Endodermal cell (in vitro differentiated cells): Measurements from ENCODE around the gene NAV2. TPM values are rescaled to one million over a fixed set of nuclear protein-coding genes. Genes with fewer than 3 reads are reported as not detected.

Experiments
- DNase-seq: peaks from one replicate; pipeline ENCODE4 v3.0.0-alpha.2; 2017
- H3K27ac ChIP-seq: 2 replicates; pipeline ENCODE4 v1.5.1; 2013; ENCODE audit warnings: mild to moderate bottlenecking, low read depth, low read length, moderate library complexity
- H3K27me3 ChIP-seq: 2 replicates; pipeline ENCODE4 v1.6.1; 2013; ENCODE audit warnings: mild to moderate bottlenecking, low read length, moderate library complexity; ENCODE audit not compliant: insufficient read depth, control insufficient read depth, poor library complexity, severe bottlenecking
- H3K36me3 ChIP-seq: 2 replicates; pipeline ENCODE4 v1.7.0; 2013; ENCODE audit warnings: mild to moderate bottlenecking, low read length, moderate library complexity; ENCODE audit not compliant: control insufficient read depth, insufficient read depth
- H3K4me1 ChIP-seq: one replicate; pipeline ENCODE4 v1.7.0; 2013; ENCODE audit warnings: low read length; ENCODE audit not compliant: control insufficient read depth, insufficient read depth
- H3K4me3 ChIP-seq: 2 replicates; pipeline ENCODE4 v1.5.1; 2013; ENCODE audit warnings: mild to moderate bottlenecking, low read length, moderate library complexity
- H3K9ac ChIP-seq: 2 replicates; pipeline ENCODE4 v1.6.1; 2013; ENCODE audit warnings: mild to moderate bottlenecking, low read length, moderate library complexity; ENCODE audit not compliant: poor library complexity, severe bottlenecking; ENCODE audit errors: extremely low read depth
- H3K9me3 ChIP-seq: 2 replicates; pipeline ENCODE4 v1.6.1; 2013; ENCODE audit warnings: mild to moderate bottlenecking, low read length, moderate library complexity; ENCODE audit not compliant: control insufficient read depth
- H3K27ac Mint-ChIP-seq: 2 replicates; pipeline ENCODE4 v1.8.0; 2020; ENCODE audit warnings: mixed read lengths
- H3K27me3 Mint-ChIP-seq: 2 replicates; pipeline ENCODE4 v1.8.0; 2021; ENCODE audit warnings: mild to moderate bottlenecking, mixed read lengths; ENCODE audit not compliant: insufficient read depth
- H3K36me3 Mint-ChIP-seq: 2 replicates; pipeline ENCODE4 v1.8.0; 2020; ENCODE audit warnings: low read depth, mixed read lengths
- H3K4me1 Mint-ChIP-seq: 2 replicates; pipeline ENCODE4 v1.8.0; 2020; ENCODE audit warnings: mixed read lengths
- H3K4me3 Mint-ChIP-seq: 2 replicates; pipeline ENCODE4 v1.8.0; 2020; ENCODE audit warnings: mild to moderate bottlenecking, moderate library complexity, mixed read lengths
- H3K9me3 Mint-ChIP-seq: 2 replicates; pipeline ENCODE4 v1.8.0; 2020; ENCODE audit warnings: mild to moderate bottlenecking, mixed read lengths
- CTCF ChIP-seq: fragments of 200-600 bp; sonication (generic); conservative IDR thresholded peaks from 2 replicates; pipeline ENCODE4 v1.5.0; 2021; ENCODE audit warnings: antibody characterized with exemption, mild to moderate bottlenecking
- WGBS, 2 experiments: methylation state at CpG; one replicate each; pipeline versions ENCODE4 v1.1.5 to v1.1.7; 2013; ENCODE audit warnings: missing lambda C conversion rate in 2 of 2, mixed read lengths in 1 of 2; ENCODE audit not compliant: insufficient coverage in 1 of 2, insufficient read length in 1 of 2; 5-methylcytosine and 5-hydroxymethylcytosine counted together
- total RNA-seq, 2 donors: library from RNA; stranded (reverse); fragmentation: NEBNext Ultra II Directional in 1 of 2; extraction: Animal tissue kit (Norgen Biotek cat#: 25700) in 1 of 2; gene quantifications; 2 replicates in 1 of 2; 3 replicates in 1 of 2; pipeline ENCODE4 v1.2.1, GENCODE V29; 2021

Gene NAV2
- total RNA-seq, 2 donors from 2014 or later: 37.1 to 42.4 TPM

- Histone ChIP-seq H3K27ac (no peak overlapping the region), H3K9ac (no peak overlapping the region), H3K4me1 (no peaks in the 10 kb centered on the region), H3K9me3 (no peaks in the 10 kb centered on the region), H3K36me3 (no peaks in the 10 kb centered on the region), H3K4me3 (no peak overlapping the region), H3K27me3 (no peaks in the 10 kb centered on the region)
- Mint-ChIP-seq H3K36me3 (no peaks in the 10 kb centered on the region), H3K9me3 (no peaks in the 10 kb centered on the region), H3K4me3 (no peak overlapping the region), H3K4me1 (peaks cover 13% of the 10 kb centered on the region), H3K27me3 (no peaks in the 10 kb centered on the region), H3K27ac (no peak overlapping the region)
- 92 to 97% methylated on average over 3 of the region's 3 CpGs for WGBS, 2 experiments
- TF ChIP-seq CTCF: no peak
- DNase-seq: no peak
Measured at GRCh38 chr11:19882356-19882755, 169.7 kb downstream of the NAV2 start.

- 91 to 100% methylated on average over 2 to 3 of the region's 3 CpGs for WGBS, 2 experiments
- Mint-ChIP-seq H3K27me3 (no peaks in the 10 kb centered on the region), H3K36me3 (no peaks in the 10 kb centered on the region), H3K9me3 (no peaks in the 10 kb centered on the region), H3K27ac (no peak overlapping the region), H3K4me1 (peaks cover 21% of the 10 kb centered on the region), H3K4me3 (no peak overlapping the region)
- no peak for TF ChIP-seq CTCF
- Histone ChIP-seq H3K36me3 (no peaks in the 10 kb centered on the region), H3K27me3 (no peaks in the 10 kb centered on the region), H3K9ac (no peak overlapping the region), H3K27ac (no peak overlapping the region), H3K9me3 (no peaks in the 10 kb centered on the region), H3K4me3 (no peak overlapping the region), H3K4me1 (peaks cover 5% of the 10 kb centered on the region)
- no peak for DNase-seq
Measured at GRCh38 chr11:19886498-19886897, 173.9 kb downstream of the NAV2 start.

GRCh38 chr11:19887842-19888241 is 175.2 kb downstream of the NAV2 start:
- Histone ChIP-seq H3K9me3 (no peaks in the 10 kb centered on the region), H3K4me3 (no peak overlapping the region), H3K36me3 (no peaks in the 10 kb centered on the region), H3K27me3 (no peaks in the 10 kb centered on the region), H3K4me1 (peaks cover 5% of the 10 kb centered on the region), H3K27ac (no peak overlapping the region), H3K9ac (no peak overlapping the region)
- TF ChIP-seq CTCF: no peak
- DNase-seq: no peak
- peaks cover 2% of the 10 kb centered on the region for H3K36me3 Mint-ChIP-seq
- H3K27me3 Mint-ChIP-seq: no peaks in the 10 kb centered on the region
- H3K27ac Mint-ChIP-seq: no peak overlapping the region
- no peak overlapping the region for H3K4me3 Mint-ChIP-seq
- H3K4me1 Mint-ChIP-seq: peaks cover 11% of the 10 kb centered on the region
- H3K9me3 Mint-ChIP-seq: no peaks in the 10 kb centered on the region
- 84 to 91% methylated on average over 3 to 10 of the region's 10 CpGs for WGBS, 2 experiments
